HL-60/S4 treated with phorbol 12-myristate 13-acetate at 8.2 ng/mL for 4 days and 3 days (cell line): ENCODE results near the gene DSE.

ENCODE experiments used
- in situ Hi-C: fragments of 300-500 bp; cut with MboI; formaldehyde crosslinking; loops from 2 replicates; pipeline ENCODE4 v1.15.0; 2022; ENCODE audit warnings: low sequenced_read_pairs

The DSE gene

DNA sequence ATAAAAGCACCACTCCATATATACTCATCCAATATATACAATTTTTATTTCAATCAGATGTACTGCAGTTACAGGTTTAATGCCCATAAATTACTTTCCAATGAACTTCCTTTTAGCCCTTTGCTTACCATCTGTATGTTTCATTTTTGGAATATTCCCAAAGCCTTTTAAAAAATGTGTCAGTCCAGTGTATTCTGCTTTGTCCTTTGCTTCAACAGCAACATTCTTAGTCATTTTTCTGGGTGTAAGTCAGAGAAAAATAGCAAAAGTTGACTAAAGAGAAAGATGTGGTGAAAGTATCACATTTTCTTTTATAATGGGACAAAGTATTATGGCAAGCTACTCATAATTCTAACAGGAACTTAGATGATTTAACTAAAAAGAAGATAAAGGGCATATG is 15.2 kb downstream of the DSE start:
- in situ Hi-C loops: no loop called here

- in situ Hi-C loops: no loop called here
These were observed 16.0 kb downstream of the DSE start for GRCh38 chr6:116386581-116387299.

GRCh38 chr6:116387374-116387773 is 16.6 kb downstream of the DSE start:
- in situ Hi-C loops: no loop called here

DNA sequence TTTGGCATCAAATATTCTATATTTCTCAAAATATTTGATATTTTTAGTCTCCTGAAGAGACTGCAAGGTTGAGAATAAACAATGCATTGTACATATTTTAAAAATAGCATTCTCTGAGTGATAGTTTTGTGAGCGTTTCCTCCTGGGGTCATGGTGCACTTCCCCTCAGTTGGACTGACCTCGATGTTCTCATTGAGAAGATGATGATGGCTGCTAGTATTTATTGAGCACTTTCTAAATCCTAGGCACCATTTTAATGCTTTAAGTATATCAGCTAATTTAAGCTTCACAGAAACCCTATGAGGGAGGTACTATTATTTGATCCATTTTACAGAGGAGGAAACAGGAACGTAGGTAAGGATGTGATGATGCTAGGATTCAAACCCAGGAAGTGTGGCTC is 18.2 kb downstream of the DSE start:
- in situ Hi-C loops: no loop called here

GRCh38 chr6:116389357-116389756 is 18.6 kb downstream of the DSE start:
- in situ Hi-C loops: no loop called here

- in situ Hi-C loops: no loop called here
These were observed 19.8 kb downstream of the DSE start for GRCh38 chr6:116390581-116390980.

GRCh38 chr6:116392132-116393013 is 21.6 kb downstream of the DSE start:
- in situ Hi-C loops: no loop called here

GRCh38 chr6:116393430-116393829 is 22.7 kb downstream of the DSE start:
- in situ Hi-C loops: no loop called here

GRCh38 chr6:116395647-116396046 is 24.9 kb downstream of the DSE start:
- in situ Hi-C loops: no loop called here

DNA sequence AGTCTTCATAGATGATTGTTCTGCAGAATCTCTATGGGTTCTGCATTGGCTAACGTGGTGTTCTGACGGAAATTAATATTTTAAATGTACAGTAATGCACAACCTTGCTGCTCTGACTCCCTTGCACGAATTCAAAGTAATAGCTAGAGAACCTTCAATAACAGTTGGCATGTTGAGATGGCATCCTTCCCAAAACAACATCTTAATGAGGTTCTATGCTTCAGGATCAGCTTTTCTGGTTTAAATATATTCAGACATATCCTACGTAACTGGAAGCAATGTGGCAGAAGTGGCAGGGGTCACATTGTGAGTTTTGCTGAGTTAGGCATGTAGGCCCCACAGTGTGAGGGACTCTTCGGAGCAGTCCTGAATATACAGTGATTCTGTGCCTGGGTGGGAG is 25.7 kb downstream of the DSE start:
- in situ Hi-C loops: no loop called here

- in situ Hi-C loops: no loop called here
These were observed 27.2 kb downstream of the DSE start for GRCh38 chr6:116397914-116398313.

DNA sequence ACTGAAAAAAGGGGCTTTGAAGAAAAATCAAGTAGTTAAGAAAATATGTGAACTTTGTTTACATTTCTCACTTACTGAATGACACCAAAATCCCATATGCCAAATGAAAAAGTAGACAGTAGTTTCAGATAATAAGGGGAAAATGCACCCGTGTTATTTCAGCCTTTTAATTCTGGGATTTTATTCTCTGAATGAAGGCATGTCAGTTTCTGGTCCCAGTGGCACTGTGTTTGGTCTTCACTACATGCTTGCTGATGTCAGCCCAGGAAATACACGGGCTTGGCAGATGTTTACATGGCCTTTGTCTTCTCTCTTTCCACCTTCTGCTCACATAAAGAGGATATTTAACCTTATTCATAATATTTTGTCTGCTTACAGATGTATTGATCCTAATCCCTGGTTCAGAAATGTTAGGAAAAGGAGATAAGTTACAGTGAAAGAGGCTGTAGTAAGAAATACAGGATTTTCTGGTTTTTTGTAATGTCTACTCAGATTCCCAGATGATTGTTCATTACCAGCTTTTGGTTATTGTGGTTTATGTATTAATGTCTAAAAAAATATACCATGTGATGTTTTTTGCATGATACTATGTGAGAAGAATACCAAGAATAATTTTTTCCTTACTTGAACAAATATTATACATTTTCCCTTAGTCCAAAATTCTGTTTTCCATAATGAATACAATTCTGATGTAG is 27.7 kb downstream of the DSE start:
- in situ Hi-C loops: no loop called here

GRCh38 chr6:116399287-116399686 is 28.5 kb downstream of the DSE start:
- in situ Hi-C loops: no loop called here

GRCh38 chr6:116400328-116400727 is 29.6 kb downstream of the DSE start:
- in situ Hi-C loops: no loop called here

GRCh38 chr6:116402108-116402937 is 31.6 kb downstream of the DSE start:
- in situ Hi-C loops: no loop called here

- in situ Hi-C loops: no loop called here
These were observed 32.5 kb downstream of the DSE start for GRCh38 chr6:116403205-116403604.

GRCh38 chr6:116404696-116405095 is 33.9 kb downstream of the DSE start:
- in situ Hi-C loops: no loop called here

DNA sequence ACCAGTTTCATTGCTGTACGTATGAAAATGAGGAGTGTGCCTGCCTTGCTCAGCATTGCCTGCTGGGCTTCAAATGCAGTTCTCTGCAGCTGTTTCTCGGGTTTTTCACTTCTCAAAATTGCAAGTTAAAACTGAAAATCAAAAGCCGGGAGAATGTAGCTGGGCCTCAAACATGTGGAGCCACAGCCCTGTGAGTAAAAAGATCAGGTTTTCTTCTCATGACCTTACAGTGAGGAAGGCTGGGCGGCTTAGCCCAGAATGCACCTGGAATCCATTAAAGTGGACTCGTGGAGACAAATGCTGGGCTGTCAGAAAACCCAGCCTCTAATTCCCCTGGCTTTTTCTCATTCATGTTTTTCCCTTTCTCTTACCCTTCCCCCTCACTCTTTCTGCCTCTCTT is 34.4 kb downstream of the DSE start:
- in situ Hi-C loops: no loop called here

- in situ Hi-C loops: no loop called here
These were observed 35.1 kb downstream of the DSE start for GRCh38 chr6:116405652-116406356.

GRCh38 chr6:116406678-116407345 is 36.1 kb downstream of the DSE start:
- in situ Hi-C loops: no loop called here
